Right lobe of liver (tissue), 6 donors: Measurements from ENCODE around the gene C1orf53. TPM values are rescaled to one million over a fixed set of nuclear protein-coding genes. Genes with fewer than 3 reads are reported as not detected.

Experiments
- ATAC-seq, 4 donors: fragments of 200-7000 bp; cut with Tn5 transposase; one replicate each; pipeline ENCODE4 v1.9.1; 2020; ENCODE audit warnings: mild to moderate bottlenecking in 4 of 4, moderate library complexity in 4 of 4
- DNase-seq, 3 donors: peaks; one replicate each; pipeline ENCODE4 v3.0.0-alpha.2; 2020
- H3K27ac ChIP-seq, 3 donors: fragments of 200-600 bp; one replicate each; pipeline ENCODE4 v1.8.0; 2022
- H3K27me3 ChIP-seq, 2 donors: fragments of 200-600 bp; one replicate each; pipeline ENCODE4 v1.8.0; 2022
- H3K36me3 ChIP-seq, 4 donors: fragments of 200-600 bp; sonication (generic) in 1 of 4; one replicate each; pipeline versions ENCODE4 v1.5.1 to v1.8.0; 2017 to 2022; ENCODE audit warnings: control low read depth in 1 of 4
- H3K4me1 ChIP-seq, 4 donors: fragments of 200-600 bp; sonication (generic) in 1 of 4; one replicate each; pipeline versions ENCODE4 v1.5.1 to v1.8.0; 2017 to 2022; ENCODE audit warnings: control low read depth in 1 of 4
- H3K4me3 ChIP-seq, 3 donors: fragments of 200-600 bp; one replicate each; pipeline ENCODE4 v1.8.0; 2022
- H3K9me3 ChIP-seq, 4 donors: fragments of 200-600 bp; sonication (generic) in 1 of 4; one replicate each; pipeline versions ENCODE4 v1.5.1 to v1.8.0; 2017 to 2022; ENCODE audit warnings: control low read depth in 1 of 4
- POLR2A ChIP-seq: fragments of 450-650 bp; IDR thresholded peaks from one replicate; pipeline ENCODE4 v1.6.1; 2017; ENCODE audit warnings: antibody characterized with exemption, mild to moderate bottlenecking
- WGBS: methylation state at CpG from one replicate; pipeline ENCODE4 v1.1.6; 2018; ENCODE audit warnings: low coverage, low lambda C conversion rate; ENCODE audit not compliant: insufficient coverage; ENCODE audit errors: missing lambda C conversion rate; 5-methylcytosine and 5-hydroxymethylcytosine counted together
- intact Hi-C, 2 donors: fragments of 100-400 bp; cut with DNase I; formaldehyde crosslinking; loops; one replicate each; pipeline versions ENCODE4 v1.11.2 to v1.14.1; 2022
- total RNA-seq, 6 experiments: library from RNA; depleted of rRNA in 2 of 6; stranded (reverse); fragments of >200 nt in 2 of 6; fragmentation: NEBNext Ultra II Directional in 3 of 6; extraction: Animal tissue kit (Norgen Biotek cat#: 25700) in 3 of 6; gene quantifications; one replicate each; pipeline versions ENCODE4 v1.1.0 to v1.2.4, GENCODE V29; 2016 to 2023
- TF ChIP-seq, protein P1 (sequence below), 4 donors: fragments of 200-600 bp in 3 of 4; fragments of 450-650 bp in 1 of 4; IDR thresholded peaks; one replicate each; pipeline versions ENCODE4 v1.5.1 to v1.8.0; 2016 to 2022; ENCODE audit warnings: antibody characterized with exemption in 4 of 4, mild to moderate bottlenecking in 2 of 4
- donor health status: DM: no; HTN: yes; CAD: no.
- donor health status: DM: no; HTN: no; CAD: no.
- donor health status: DM: no; HTN: no; CAD: no.
- donor health status: DM: no; HTN: yes; CAD: no.
- donor health status: DM: no; HTN: yes; CAD: no.

C1orf53 gene
- total RNA-seq, 6 experiments from 2014 or later, result 4.0 to 8.9 (median 6.2) TPM

DNA sequence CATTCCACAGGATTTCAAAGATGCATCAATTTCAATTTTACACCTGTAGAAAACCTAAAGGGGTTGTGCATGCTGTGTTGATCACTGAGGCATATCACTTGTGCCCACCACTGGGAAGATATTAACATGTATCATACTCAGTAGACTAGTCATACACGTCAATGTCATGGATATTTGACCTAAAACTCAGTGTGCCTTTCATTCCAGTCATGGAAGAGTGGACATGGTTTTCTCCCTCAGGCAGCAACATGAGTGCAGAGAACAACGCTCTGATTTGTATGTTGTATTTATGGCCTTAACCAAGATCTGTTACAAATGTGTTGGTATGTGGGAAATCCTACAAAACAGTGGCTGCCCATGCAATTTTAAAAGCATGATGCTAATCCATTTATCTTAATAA is 6.1 kb upstream of the C1orf53 start:
- no peak overlapping the region for H3K4me3 ChIP-seq
- H3K27me3 ChIP-seq, result no peaks in the 10 kb centered on the region
- no peak for ATAC-seq
- no peak for DNase-seq
- H3K36me3 ChIP-seq, result no peaks in the 10 kb centered on the region
- no peak overlapping the region for H3K27ac ChIP-seq
- no peaks in the 10 kb centered on the region for H3K9me3 ChIP-seq
- no peaks in the 10 kb centered on the region for H3K4me1 ChIP-seq
- TF ChIP-seq, protein P1, sequence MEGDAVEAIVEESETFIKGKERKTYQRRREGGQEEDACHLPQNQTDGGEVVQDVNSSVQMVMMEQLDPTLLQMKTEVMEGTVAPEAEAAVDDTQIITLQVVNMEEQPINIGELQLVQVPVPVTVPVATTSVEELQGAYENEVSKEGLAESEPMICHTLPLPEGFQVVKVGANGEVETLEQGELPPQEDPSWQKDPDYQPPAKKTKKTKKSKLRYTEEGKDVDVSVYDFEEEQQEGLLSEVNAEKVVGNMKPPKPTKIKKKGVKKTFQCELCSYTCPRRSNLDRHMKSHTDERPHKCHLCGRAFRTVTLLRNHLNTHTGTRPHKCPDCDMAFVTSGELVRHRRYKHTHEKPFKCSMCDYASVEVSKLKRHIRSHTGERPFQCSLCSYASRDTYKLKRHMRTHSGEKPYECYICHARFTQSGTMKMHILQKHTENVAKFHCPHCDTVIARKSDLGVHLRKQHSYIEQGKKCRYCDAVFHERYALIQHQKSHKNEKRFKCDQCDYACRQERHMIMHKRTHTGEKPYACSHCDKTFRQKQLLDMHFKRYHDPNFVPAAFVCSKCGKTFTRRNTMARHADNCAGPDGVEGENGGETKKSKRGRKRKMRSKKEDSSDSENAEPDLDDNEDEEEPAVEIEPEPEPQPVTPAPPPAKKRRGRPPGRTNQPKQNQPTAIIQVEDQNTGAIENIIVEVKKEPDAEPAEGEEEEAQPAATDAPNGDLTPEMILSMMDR (IDR thresholded peaks at IDR 0.05), result no peak
- no peak for TF ChIP-seq POLR2A
- WGBS, result 90% methylated on average over 2 of the region's 2 CpGs
- intact Hi-C loops, result no loop called here

DNA sequence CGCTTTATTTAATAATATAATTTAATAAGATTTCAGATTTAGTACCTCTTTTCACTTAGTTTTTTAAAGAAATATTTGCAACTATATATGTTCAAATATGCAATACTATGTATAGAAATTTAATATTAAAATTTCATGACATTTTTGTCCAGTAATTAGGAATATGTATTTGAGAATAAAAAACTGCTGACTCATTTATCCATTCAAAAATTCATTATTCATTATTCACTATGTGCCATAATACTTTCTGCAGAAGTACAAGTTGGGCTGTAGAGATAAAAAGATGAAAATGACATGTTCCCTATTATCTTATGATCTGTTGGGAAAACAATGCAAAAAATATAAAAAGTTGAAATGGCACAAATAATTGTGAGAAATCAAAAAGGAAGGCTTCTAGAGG is 3.4 kb upstream of the C1orf53 start:
- Histone ChIP-seq H3K36me3 (no peaks in the 10 kb centered on the region), H3K27ac (no peak overlapping the region), H3K4me3 (no peak overlapping the region), H3K9me3 (no peaks in the 10 kb centered on the region), H3K4me1 (peaks cover 0 to 6% (median 0%) of the 10 kb centered on the region in 4 donors), H3K27me3 (no peaks in the 10 kb centered on the region)
- ATAC-seq, result no peak
- 80% methylated on average over 1 of the region's 1 CpG for WGBS
- no peak for DNase-seq
- intact Hi-C loops, result no loop called here
- TF ChIP-seq POLR2A, result no peak
- TF ChIP-seq, protein P1 (IDR thresholded peaks at IDR 0.05), result no peak

DNA sequence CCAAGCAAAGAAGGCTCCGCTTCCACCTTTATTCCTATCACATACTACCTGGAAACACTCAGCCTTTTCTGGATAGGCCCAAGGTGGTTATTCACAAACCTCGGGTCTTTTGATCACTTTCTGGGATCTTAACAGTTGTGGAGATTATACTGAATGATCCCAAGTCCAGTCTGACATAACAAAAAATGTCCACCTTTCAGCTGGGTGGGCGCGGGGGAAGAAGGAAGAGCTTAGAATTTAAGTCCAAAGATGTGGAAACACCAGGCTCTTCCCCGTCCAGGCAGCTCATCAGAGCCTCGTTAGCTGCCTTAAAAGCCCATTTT is 338 bp upstream of the C1orf53 start:
- Histone ChIP-seq H3K27ac (peak overlapping the region; percentile 59 to 97 (median 90)), H3K36me3 (no peaks in the 10 kb centered on the region), H3K9me3 (no peaks in the 10 kb centered on the region), H3K27me3 (no peaks in the 10 kb centered on the region), H3K4me1 (peaks cover 0 to 17% (median 7%) of the 10 kb centered on the region in 4 donors), H3K4me3 (peak overlapping the region; percentile 49 to 95 (median 83))
- no peak for DNase-seq
- no peak for TF ChIP-seq POLR2A
- TF ChIP-seq, protein P1 (IDR thresholded peaks at IDR 0.05), result no peak
- WGBS, result 28% methylated on average over 2 of the region's 6 CpGs
- intact Hi-C loops, result no loop called here
- ATAC-seq, result peak in 2 of 4 donors; percentile 3

DNA sequence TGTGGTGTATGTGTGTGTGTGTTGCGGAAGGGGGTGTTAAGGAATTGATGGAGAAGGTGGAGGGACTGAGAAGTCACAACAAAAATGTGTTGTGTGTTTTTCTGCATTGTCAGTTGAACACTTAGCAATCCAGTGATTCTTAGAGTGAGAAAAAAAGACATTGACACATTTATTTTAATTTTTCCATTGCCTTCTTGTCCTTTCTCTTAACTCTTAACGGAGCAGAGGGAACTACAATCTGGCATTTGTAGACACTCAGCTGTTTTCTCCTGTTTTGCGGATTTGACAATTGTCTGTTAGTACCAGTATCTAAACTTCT is 725 bp downstream of the C1orf53 start:
- Histone ChIP-seq H3K36me3 (no peaks in the 10 kb centered on the region), H3K27me3 (no peaks in the 10 kb centered on the region), H3K27ac (peak overlapping the region in 2 of 3 donors; percentile 90 to 97), H3K9me3 (no peaks in the 10 kb centered on the region), H3K4me3 (peak overlapping the region; percentile 49 to 95 (median 83)), H3K4me1 (peaks cover 0 to 17% (median 7%) of the 10 kb centered on the region in 4 donors)
- peak in 2 of 4 donors; percentile 14 to 19 for ATAC-seq
- TF ChIP-seq, protein P1 (IDR thresholded peaks at IDR 0.05), result no peak
- TF ChIP-seq POLR2A, result no peak
- intact Hi-C loops, result no loop called here
- WGBS, result 9% methylated on average over 3 of the region's 3 CpGs
- no peak for DNase-seq
